ENCODE measurements around the gene CRIM1. TPM values are rescaled to one million over a fixed set of nuclear protein-coding genes. Genes with fewer than 3 reads are reported as not detected.

Gene CRIM1
- total RNA-seq, 4 donors from 2014 or later, result 179 to 229 (median 188) TPM

DNA sequence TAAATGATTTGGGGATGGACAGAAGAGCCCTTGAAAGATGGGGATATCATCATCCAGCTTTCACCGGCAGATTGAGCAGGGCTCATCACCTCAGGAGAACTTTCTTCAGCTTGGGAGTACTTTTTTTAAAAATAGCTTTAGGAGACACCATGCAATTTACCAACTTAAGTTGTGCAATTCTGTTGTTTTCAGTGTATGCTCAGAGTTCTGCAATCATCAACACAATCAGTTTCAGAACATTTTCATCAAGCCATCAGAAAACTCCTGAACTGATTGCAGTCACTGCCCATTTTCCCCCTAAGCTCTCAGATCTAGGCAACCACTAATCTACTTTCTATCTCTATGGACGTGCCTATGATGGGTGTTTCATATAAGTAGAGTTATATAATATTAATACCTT, 117.7 kb downstream of the CRIM1 start:
- 82 to 87% methylated on average over 2 of the region's 2 CpGs for WGBS, 2 donors
- H3K27ac ChIP-seq, result peak overlapping the region in 1 of 4 donors; percentile 22
- H3K4me3 ChIP-seq, result no peak overlapping the region
- H3K4me1 ChIP-seq, result peaks cover 0 to 38% (median 12%) of the 10 kb centered on the region in 4 donors
- no peaks in the 10 kb centered on the region for H3K27me3 ChIP-seq
- TF ChIP-seq, protein P1, sequence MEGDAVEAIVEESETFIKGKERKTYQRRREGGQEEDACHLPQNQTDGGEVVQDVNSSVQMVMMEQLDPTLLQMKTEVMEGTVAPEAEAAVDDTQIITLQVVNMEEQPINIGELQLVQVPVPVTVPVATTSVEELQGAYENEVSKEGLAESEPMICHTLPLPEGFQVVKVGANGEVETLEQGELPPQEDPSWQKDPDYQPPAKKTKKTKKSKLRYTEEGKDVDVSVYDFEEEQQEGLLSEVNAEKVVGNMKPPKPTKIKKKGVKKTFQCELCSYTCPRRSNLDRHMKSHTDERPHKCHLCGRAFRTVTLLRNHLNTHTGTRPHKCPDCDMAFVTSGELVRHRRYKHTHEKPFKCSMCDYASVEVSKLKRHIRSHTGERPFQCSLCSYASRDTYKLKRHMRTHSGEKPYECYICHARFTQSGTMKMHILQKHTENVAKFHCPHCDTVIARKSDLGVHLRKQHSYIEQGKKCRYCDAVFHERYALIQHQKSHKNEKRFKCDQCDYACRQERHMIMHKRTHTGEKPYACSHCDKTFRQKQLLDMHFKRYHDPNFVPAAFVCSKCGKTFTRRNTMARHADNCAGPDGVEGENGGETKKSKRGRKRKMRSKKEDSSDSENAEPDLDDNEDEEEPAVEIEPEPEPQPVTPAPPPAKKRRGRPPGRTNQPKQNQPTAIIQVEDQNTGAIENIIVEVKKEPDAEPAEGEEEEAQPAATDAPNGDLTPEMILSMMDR (IDR thresholded peaks at IDR 0.05), result no peak
- TF ChIP-seq EP300 (IDR thresholded peaks at IDR 0.05), result peak in 1 of 2 donors; percentile 84
- TF ChIP-seq POLR2A (IDR thresholded peaks at IDR 0.05), result no peak
- H3K9me3 ChIP-seq, result peaks cover 0 to 28% (median 5%) of the 10 kb centered on the region in 4 donors
- H3K36me3 ChIP-seq, result peaks cover 0 to 55% (median 0%) of the 10 kb centered on the region in 3 donors
- no peak for DNase-seq (ENCODE audit: low spot score in 2 of 2)

DNA sequence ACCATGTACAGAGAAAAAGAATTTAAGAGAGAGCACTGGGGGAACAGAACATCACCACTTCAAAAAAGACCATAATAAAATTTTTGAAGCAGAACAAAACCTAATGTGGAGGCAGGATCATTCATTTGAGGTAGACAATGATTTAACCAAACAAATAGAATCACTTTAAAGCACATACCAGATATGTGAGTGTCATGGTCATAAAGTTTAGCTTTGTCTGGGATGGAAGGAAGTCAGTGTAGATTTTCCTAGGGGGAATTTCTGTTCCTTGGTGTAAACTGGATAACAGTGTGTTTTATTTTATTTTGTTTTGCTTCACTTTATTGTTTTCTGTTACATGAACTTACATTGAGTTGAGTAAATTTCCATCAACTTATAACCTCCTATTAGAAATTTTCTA, 120.8 kb downstream of the CRIM1 start:
- Histone ChIP-seq H3K4me3 (no peak overlapping the region), H3K9me3 (peaks cover 0 to 28% (median 5%) of the 10 kb centered on the region in 4 donors), H3K36me3 (peaks cover 0 to 84% (median 0%) of the 10 kb centered on the region in 3 donors), H3K27ac (no peak overlapping the region), H3K4me1 (peaks cover 0 to 24% (median 11%) of the 10 kb centered on the region in 4 donors), H3K27me3 (no peaks in the 10 kb centered on the region)
- TF ChIP-seq POLR2A (IDR thresholded peaks at IDR 0.05) (no peak), EP300 (IDR thresholded peaks at IDR 0.05) (no peak)
- TF ChIP-seq, protein P1 (IDR thresholded peaks at IDR 0.05), result no peak
- DNase-seq (ENCODE audit: low spot score in 2 of 2), result no peak

DNA sequence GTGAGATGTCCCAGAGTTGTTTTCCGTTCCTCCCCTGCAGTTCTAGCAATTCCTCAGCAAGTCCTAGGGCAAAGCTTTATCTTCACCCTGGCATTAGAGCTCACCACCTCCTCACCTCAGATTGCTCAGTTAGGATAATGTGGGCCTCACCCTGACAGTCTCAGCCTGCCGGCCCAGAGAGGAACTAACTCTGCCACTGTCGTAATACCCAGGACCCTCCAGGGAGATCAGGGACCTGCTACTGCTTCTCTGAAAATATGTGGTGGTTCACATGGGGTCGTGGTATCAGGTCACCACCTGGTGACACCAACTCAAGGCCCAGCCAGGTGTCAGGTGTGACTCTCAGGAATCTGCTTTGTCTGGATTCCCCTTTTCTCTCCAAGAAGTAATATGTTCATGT, 121.7 kb downstream of the CRIM1 start:
- DNase-seq (ENCODE audit: low spot score in 2 of 2), result no peak
- no peak overlapping the region for H3K4me3 ChIP-seq
- peaks cover 0 to 88% (median 0%) of the 10 kb centered on the region in 3 donors for H3K36me3 ChIP-seq
- no peaks in the 10 kb centered on the region for H3K27me3 ChIP-seq
- H3K9me3 ChIP-seq, result peaks cover 0 to 28% (median 5%) of the 10 kb centered on the region in 4 donors
- WGBS, 2 donors, result 82 to 90% methylated on average over 4 of the region's 4 CpGs
- peak overlapping the region in 1 of 4 donors; percentile 6 for H3K27ac ChIP-seq
- TF ChIP-seq POLR2A (IDR thresholded peaks at IDR 0.05) (no peak), EP300 (IDR thresholded peaks at IDR 0.05) (no peak)
- TF ChIP-seq, protein P1 (IDR thresholded peaks at IDR 0.05), result no peak
- H3K4me1 ChIP-seq, result peaks cover 0 to 24% (median 11%) of the 10 kb centered on the region in 4 donors

DNA sequence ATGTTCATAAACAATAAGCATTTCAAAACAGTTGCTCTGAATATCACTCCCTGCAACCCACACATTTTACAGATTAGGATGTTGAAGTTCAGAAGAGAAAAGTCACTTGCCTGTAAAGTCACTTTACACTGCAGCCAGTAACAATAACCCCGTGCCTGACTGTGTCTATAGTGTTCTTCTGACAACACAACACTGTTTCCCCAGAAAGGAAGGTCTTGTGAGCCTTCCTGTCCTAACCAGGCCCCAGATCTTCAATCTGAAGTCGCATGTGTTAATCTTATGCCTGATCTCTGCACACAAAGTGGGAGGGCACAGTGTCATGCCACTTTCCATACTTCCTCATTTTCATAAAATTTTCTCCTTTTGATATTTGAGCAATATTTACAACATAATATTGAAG, 122.2 kb downstream of the CRIM1 start:
- Histone ChIP-seq H3K4me1 (peaks cover 0 to 23% (median 11%) of the 10 kb centered on the region in 4 donors), H3K27me3 (no peaks in the 10 kb centered on the region), H3K27ac (peak overlapping the region in 1 of 4 donors; percentile 6), H3K4me3 (no peak overlapping the region), H3K36me3 (peaks cover 0 to 83% (median 0%) of the 10 kb centered on the region in 3 donors), H3K9me3 (peaks cover 0 to 28% (median 5%) of the 10 kb centered on the region in 4 donors)
- TF ChIP-seq, protein P1 (IDR thresholded peaks at IDR 0.05), result no peak
- TF ChIP-seq EP300 (IDR thresholded peaks at IDR 0.05) (no peak), POLR2A (IDR thresholded peaks at IDR 0.05) (no peak)
- WGBS, 2 donors, result 40 to 51% methylated on average over 2 of the region's 2 CpGs
- DNase-seq (ENCODE audit: low spot score in 2 of 2), result no peak

DNA sequence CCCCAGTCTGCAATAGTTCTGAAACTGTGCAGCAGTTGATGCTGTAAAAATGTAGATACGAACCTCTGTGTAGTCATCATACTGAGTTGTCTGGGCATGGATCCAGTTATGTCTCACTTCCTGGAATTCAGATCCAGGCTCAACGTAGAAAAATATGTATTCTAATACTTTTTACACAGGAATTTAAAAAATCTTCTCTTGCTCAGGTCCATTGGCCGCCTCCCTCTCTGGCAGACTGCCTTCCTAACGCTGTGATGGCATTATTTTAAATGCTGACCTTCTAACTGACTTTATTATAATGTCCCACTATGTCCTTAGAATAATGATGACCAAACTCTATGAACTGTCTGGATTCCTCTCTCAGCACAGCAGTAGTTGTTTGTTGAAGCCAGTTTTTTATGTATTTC, 122.8 kb downstream of the CRIM1 start:
- TF ChIP-seq POLR2A (IDR thresholded peaks at IDR 0.05), result no peak
- TF ChIP-seq, protein P1 (IDR thresholded peaks at IDR 0.05), result no peak
- TF ChIP-seq EP300 (IDR thresholded peaks at IDR 0.05), result no peak
- peaks cover 0 to 28% (median 5%) of the 10 kb centered on the region in 4 donors for H3K9me3 ChIP-seq
- 9 to 18% methylated on average over 4 of the region's 4 CpGs for WGBS, 2 donors
- H3K36me3 ChIP-seq, result peaks cover 0 to 79% (median 0%) of the 10 kb centered on the region in 3 donors
- no peak overlapping the region for H3K4me3 ChIP-seq
- DNase-seq (ENCODE audit: low spot score in 2 of 2), result no peak
- peak overlapping the region in 1 of 4 donors; percentile 6 for H3K27ac ChIP-seq
- H3K27me3 ChIP-seq, result no peaks in the 10 kb centered on the region
- peaks cover 0 to 21% (median 11%) of the 10 kb centered on the region in 4 donors for H3K4me1 ChIP-seq

Data from tibial nerve (tissue), 4 donors.